GM15510 (cell line): ENCODE results near the gene ASB2.

Source experiments
- POLR2A ChIP-seq: IDR thresholded peaks from 3 replicates; pipeline ENCODE4 v1.6.1; 2011; ENCODE audit warnings: borderline replicate concordance; ENCODE audit not compliant: insufficient read length; ENCODE audit errors: extremely low read depth

Gene ASB2

GRCh38 chr14:93892923-93893558 lies 83.3 kb downstream of the ASB2 start:
- no peak for TF ChIP-seq POLR2A

GRCh38 chr14:93892505-93892839 lies 83.9 kb downstream of the ASB2 start:
- no peak for TF ChIP-seq POLR2A

- TF ChIP-seq POLR2A: no peak
Observed at GRCh38 chr14:93891756-93892504, 84.4 kb downstream of the ASB2 start.

- TF ChIP-seq POLR2A: no peak
Observed at GRCh38 chr14:93889739-93890483, 86.5 kb downstream of the ASB2 start.

GRCh38 chr14:93888995-93889394 lies 87.4 kb downstream of the ASB2 start:
- TF ChIP-seq POLR2A: no peak

- TF ChIP-seq POLR2A: no peak
Observed at GRCh38 chr14:93884950-93885349, 91.4 kb downstream of the ASB2 start.
